Measurements from ENCODE around the gene FGF14. TPM values are rescaled to one million over a fixed set of nuclear protein-coding genes. Genes with fewer than 3 reads are reported as not detected.
"Not testable (repeated sequence)": the region's sequence is repeated elsewhere in the genome, so short reads cannot be mapped to it uniquely, and the experiment has no call there.

The FGF14 gene
- total RNA-seq, 1 experiment from 2014 or later: not detected

DNA sequence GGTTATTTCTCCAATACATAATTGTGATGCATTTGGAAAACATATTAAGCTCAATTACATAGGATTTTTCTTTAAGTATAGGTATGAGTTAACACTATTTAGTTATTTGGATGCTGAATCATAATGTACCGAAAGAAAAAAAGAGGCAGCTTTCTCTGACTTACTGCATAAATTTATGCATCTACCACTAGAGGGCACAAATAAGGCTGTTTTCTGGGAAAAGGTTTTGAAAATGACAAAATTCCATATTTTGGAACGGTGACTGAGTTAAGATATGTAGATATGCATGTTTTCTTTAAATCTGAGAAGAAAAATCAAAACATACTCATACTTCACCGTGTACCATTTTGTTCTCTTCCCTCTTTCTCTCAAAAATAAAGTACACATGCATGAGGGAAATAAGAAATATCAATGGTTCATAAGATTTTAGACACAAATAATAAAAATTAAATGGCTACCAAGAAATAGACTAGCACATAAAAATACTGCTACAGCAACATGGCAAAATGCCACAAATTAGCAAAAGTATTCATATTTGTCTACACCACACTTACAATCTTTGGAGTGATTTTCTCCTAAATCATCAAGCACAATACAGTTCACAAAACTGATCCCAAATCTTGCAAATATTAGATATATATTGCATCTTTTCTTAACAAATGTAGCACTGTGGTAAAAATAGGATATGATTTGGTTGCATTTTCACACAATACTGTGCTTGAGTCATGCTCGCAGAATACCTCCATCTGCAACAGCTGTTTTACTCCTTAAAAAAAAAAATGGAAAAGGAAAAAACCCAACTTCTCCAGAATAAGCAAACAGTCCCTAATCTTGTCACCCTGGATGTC lies 260.0 kb downstream of the FGF14 start:
- no peak for DNase-seq
- Histone ChIP-seq H4K20me1 (ENCODE audit: insufficient read depth, low read depth, low read length) (no peaks in the 10 kb centered on the region), H3K9me2 (replicated peaks; ENCODE audit: insufficient read depth, low read length) (no peaks in the 10 kb centered on the region), H3K79me2 (ENCODE audit: low read length) (no peaks in the 10 kb centered on the region), H3K4me2 (ENCODE audit: low read depth, low read length, poor library complexity, severe bottlenecking) (no peak overlapping the region), H3K27me3 (ENCODE audit: low read length) (no peaks in the 10 kb centered on the region), H3K4me1 (ENCODE audit: low read length) (no peaks in the 10 kb centered on the region), H3K27ac (ENCODE audit: low read length) (no peak overlapping the region), H2AFZ (ENCODE audit: low read length) (no peak overlapping the region), H3K9ac (ENCODE audit: low read length) (no peak overlapping the region), H3K4me3 (ENCODE audit: low read length) (no peak overlapping the region), H3K36me3 (ENCODE audit: insufficient read depth, low read length) (no peaks in the 10 kb centered on the region), H3K9me3 (ENCODE audit: low read length) (no peaks in the 10 kb centered on the region)

GRCh38 chr13:102139626-102140025 lies 262.2 kb downstream of the FGF14 start:
- no peaks in the 10 kb centered on the region for H3K36me3 ChIP-seq (ENCODE audit: insufficient read depth, low read length)
- no peaks in the 10 kb centered on the region for H3K9me3 ChIP-seq (ENCODE audit: low read length)
- H3K4me1 ChIP-seq (ENCODE audit: low read length): no peaks in the 10 kb centered on the region
- H2AFZ ChIP-seq (ENCODE audit: low read length): no peak overlapping the region
- DNase-seq: no peak
- H3K79me2 ChIP-seq (ENCODE audit: low read length): no peaks in the 10 kb centered on the region
- no peaks in the 10 kb centered on the region for H3K9me2 ChIP-seq (replicated peaks; ENCODE audit: insufficient read depth, low read length)
- H3K4me2 ChIP-seq (ENCODE audit: low read depth, low read length, poor library complexity, severe bottlenecking): no peak overlapping the region
- no peaks in the 10 kb centered on the region for H3K27me3 ChIP-seq (ENCODE audit: low read length)
- H3K4me3 ChIP-seq (ENCODE audit: low read length): no peak overlapping the region
- H4K20me1 ChIP-seq (ENCODE audit: insufficient read depth, low read depth, low read length): no peaks in the 10 kb centered on the region
- no peak overlapping the region for H3K27ac ChIP-seq (ENCODE audit: low read length)
- no peak overlapping the region for H3K9ac ChIP-seq (ENCODE audit: low read length)

GRCh38 chr13:102138635-102139190 lies 263.1 kb downstream of the FGF14 start:
- no peak overlapping the region for H3K4me2 ChIP-seq (ENCODE audit: low read depth, low read length, poor library complexity, severe bottlenecking)
- no peak overlapping the region for H3K4me3 ChIP-seq (ENCODE audit: low read length)
- no peaks in the 10 kb centered on the region for H3K36me3 ChIP-seq (ENCODE audit: insufficient read depth, low read length)
- no peak overlapping the region for H3K9ac ChIP-seq (ENCODE audit: low read length)
- DNase-seq: no peak
- H4K20me1 ChIP-seq (ENCODE audit: insufficient read depth, low read depth, low read length): no peaks in the 10 kb centered on the region
- H3K9me3 ChIP-seq (ENCODE audit: low read length): no peaks in the 10 kb centered on the region
- no peaks in the 10 kb centered on the region for H3K4me1 ChIP-seq (ENCODE audit: low read length)
- H2AFZ ChIP-seq (ENCODE audit: low read length): no peak overlapping the region
- H3K9me2 ChIP-seq (replicated peaks; ENCODE audit: insufficient read depth, low read length): no peaks in the 10 kb centered on the region
- no peak overlapping the region for H3K27ac ChIP-seq (ENCODE audit: low read length)
- no peaks in the 10 kb centered on the region for H3K79me2 ChIP-seq (ENCODE audit: low read length)
- H3K27me3 ChIP-seq (ENCODE audit: low read length): no peaks in the 10 kb centered on the region

- not testable (repeated sequence) for H4K20me1 ChIP-seq (ENCODE audit: insufficient read depth, low read depth, low read length); DNase-seq; H3K4me3 ChIP-seq (ENCODE audit: low read length); H3K4me1 ChIP-seq (ENCODE audit: low read length); H3K36me3 ChIP-seq (ENCODE audit: insufficient read depth, low read length); H3K27ac ChIP-seq (ENCODE audit: low read length); H3K27me3 ChIP-seq (ENCODE audit: low read length); H3K79me2 ChIP-seq (ENCODE audit: low read length); H3K9me2 ChIP-seq (replicated peaks; ENCODE audit: insufficient read depth, low read length); H2AFZ ChIP-seq (ENCODE audit: low read length); H3K4me2 ChIP-seq (ENCODE audit: low read depth, low read length, poor library complexity, severe bottlenecking); H3K9ac ChIP-seq (ENCODE audit: low read length); H3K9me3 ChIP-seq (ENCODE audit: low read length)
Measured at GRCh38 chr13:102137904-102138303, 263.9 kb downstream of the FGF14 start.

- Histone ChIP-seq H3K4me1 (ENCODE audit: low read length) (no peaks in the 10 kb centered on the region), H3K4me2 (ENCODE audit: low read depth, low read length, poor library complexity, severe bottlenecking) (no peak overlapping the region), H3K27me3 (ENCODE audit: low read length) (no peaks in the 10 kb centered on the region), H2AFZ (ENCODE audit: low read length) (no peak overlapping the region), H3K9me2 (replicated peaks; ENCODE audit: insufficient read depth, low read length) (no peaks in the 10 kb centered on the region), H3K9ac (ENCODE audit: low read length) (no peak overlapping the region), H4K20me1 (ENCODE audit: insufficient read depth, low read depth, low read length) (no peaks in the 10 kb centered on the region), H3K79me2 (ENCODE audit: low read length) (no peaks in the 10 kb centered on the region), H3K4me3 (ENCODE audit: low read length) (no peak overlapping the region), H3K36me3 (ENCODE audit: insufficient read depth, low read length) (no peaks in the 10 kb centered on the region), H3K9me3 (ENCODE audit: low read length) (no peaks in the 10 kb centered on the region), H3K27ac (ENCODE audit: low read length) (no peak overlapping the region)
- DNase-seq: no peak
Measured at GRCh38 chr13:102136735-102137296, 265.0 kb downstream of the FGF14 start.

GRCh38 chr13:102132777-102133295 lies 269.0 kb downstream of the FGF14 start:
- H3K4me1 ChIP-seq (ENCODE audit: low read length): no peaks in the 10 kb centered on the region
- no peaks in the 10 kb centered on the region for H4K20me1 ChIP-seq (ENCODE audit: insufficient read depth, low read depth, low read length)
- no peak for DNase-seq
- H3K4me2 ChIP-seq (ENCODE audit: low read depth, low read length, poor library complexity, severe bottlenecking): no peak overlapping the region
- H3K27ac ChIP-seq (ENCODE audit: low read length): no peak overlapping the region
- H2AFZ ChIP-seq (ENCODE audit: low read length): no peak overlapping the region
- no peak overlapping the region for H3K9ac ChIP-seq (ENCODE audit: low read length)
- no peaks in the 10 kb centered on the region for H3K79me2 ChIP-seq (ENCODE audit: low read length)
- no peaks in the 10 kb centered on the region for H3K36me3 ChIP-seq (ENCODE audit: insufficient read depth, low read length)
- no peaks in the 10 kb centered on the region for H3K27me3 ChIP-seq (ENCODE audit: low read length)
- H3K9me2 ChIP-seq (replicated peaks; ENCODE audit: insufficient read depth, low read length): no peaks in the 10 kb centered on the region
- H3K4me3 ChIP-seq (ENCODE audit: low read length): no peak overlapping the region
- no peaks in the 10 kb centered on the region for H3K9me3 ChIP-seq (ENCODE audit: low read length)

- DNase-seq: no peak
- no peaks in the 10 kb centered on the region for H3K9me2 ChIP-seq (replicated peaks; ENCODE audit: insufficient read depth, low read length)
- no peaks in the 10 kb centered on the region for H3K9me3 ChIP-seq (ENCODE audit: low read length)
- no peak overlapping the region for H2AFZ ChIP-seq (ENCODE audit: low read length)
- no peaks in the 10 kb centered on the region for H3K27me3 ChIP-seq (ENCODE audit: low read length)
- no peaks in the 10 kb centered on the region for H3K36me3 ChIP-seq (ENCODE audit: insufficient read depth, low read length)
- no peaks in the 10 kb centered on the region for H3K4me1 ChIP-seq (ENCODE audit: low read length)
- H4K20me1 ChIP-seq (ENCODE audit: insufficient read depth, low read depth, low read length): no peaks in the 10 kb centered on the region
- no peak overlapping the region for H3K9ac ChIP-seq (ENCODE audit: low read length)
- H3K79me2 ChIP-seq (ENCODE audit: low read length): no peaks in the 10 kb centered on the region
- no peak overlapping the region for H3K4me2 ChIP-seq (ENCODE audit: low read depth, low read length, poor library complexity, severe bottlenecking)
- H3K4me3 ChIP-seq (ENCODE audit: low read length): no peak overlapping the region
- H3K27ac ChIP-seq (ENCODE audit: low read length): no peak overlapping the region
Measured at GRCh38 chr13:102131246-102131645, 270.6 kb downstream of the FGF14 start.

GRCh38 chr13:102128216-102128810 lies 273.5 kb downstream of the FGF14 start:
- H3K9me3 ChIP-seq (ENCODE audit: low read length): no peaks in the 10 kb centered on the region
- no peak overlapping the region for H3K4me3 ChIP-seq (ENCODE audit: low read length)
- no peak for DNase-seq
- no peak overlapping the region for H2AFZ ChIP-seq (ENCODE audit: low read length)
- H3K4me2 ChIP-seq (ENCODE audit: low read depth, low read length, poor library complexity, severe bottlenecking): no peak overlapping the region
- H4K20me1 ChIP-seq (ENCODE audit: insufficient read depth, low read depth, low read length): no peaks in the 10 kb centered on the region
- H3K9ac ChIP-seq (ENCODE audit: low read length): no peak overlapping the region
- no peaks in the 10 kb centered on the region for H3K36me3 ChIP-seq (ENCODE audit: insufficient read depth, low read length)
- H3K27me3 ChIP-seq (ENCODE audit: low read length): no peaks in the 10 kb centered on the region
- H3K4me1 ChIP-seq (ENCODE audit: low read length): no peaks in the 10 kb centered on the region
- no peak overlapping the region for H3K27ac ChIP-seq (ENCODE audit: low read length)
- H3K9me2 ChIP-seq (replicated peaks; ENCODE audit: insufficient read depth, low read length): no peaks in the 10 kb centered on the region
- no peaks in the 10 kb centered on the region for H3K79me2 ChIP-seq (ENCODE audit: low read length)
